ENCODE results near the gene ZG16B.

The ZG16B gene

DNA sequence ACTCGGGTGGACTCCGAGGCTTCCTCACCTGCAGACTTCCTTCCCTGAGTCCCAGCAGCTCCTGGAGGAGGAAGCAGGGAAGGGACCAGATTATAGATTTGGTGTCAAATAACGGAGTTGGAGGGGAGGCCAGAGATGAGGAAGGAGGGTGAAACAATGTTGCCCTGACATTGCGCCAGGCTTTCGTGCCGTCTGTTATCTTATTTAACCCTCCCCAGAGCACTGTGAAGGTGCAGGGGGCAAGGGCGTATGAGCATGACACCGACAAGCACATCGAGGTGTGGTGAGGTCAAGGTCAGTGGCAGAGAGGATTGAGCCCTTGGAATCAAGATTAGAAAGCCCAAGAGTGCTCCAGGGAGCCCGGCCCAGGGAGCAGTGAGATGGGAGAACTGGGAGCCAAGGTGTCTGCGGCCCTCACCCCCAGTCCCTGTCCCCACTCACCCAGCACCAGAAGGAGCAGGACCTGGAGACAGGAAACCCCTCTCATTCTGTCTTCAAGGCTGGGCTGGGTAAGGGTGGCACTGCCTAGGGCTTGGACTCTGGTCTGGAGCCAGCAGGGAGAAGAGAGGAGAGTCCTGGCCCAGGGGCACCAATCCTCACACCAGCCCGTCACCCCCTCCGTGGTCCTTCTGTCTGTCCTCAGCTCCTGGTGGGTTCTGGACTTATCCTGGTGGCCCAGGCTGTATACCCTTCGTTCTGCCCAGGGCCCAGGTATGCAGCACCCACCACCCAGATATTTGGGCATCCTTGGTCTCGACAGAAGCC lies 43.9 kb upstream of the ZG16B start:
- TF ChIP-seq, protein P1, sequence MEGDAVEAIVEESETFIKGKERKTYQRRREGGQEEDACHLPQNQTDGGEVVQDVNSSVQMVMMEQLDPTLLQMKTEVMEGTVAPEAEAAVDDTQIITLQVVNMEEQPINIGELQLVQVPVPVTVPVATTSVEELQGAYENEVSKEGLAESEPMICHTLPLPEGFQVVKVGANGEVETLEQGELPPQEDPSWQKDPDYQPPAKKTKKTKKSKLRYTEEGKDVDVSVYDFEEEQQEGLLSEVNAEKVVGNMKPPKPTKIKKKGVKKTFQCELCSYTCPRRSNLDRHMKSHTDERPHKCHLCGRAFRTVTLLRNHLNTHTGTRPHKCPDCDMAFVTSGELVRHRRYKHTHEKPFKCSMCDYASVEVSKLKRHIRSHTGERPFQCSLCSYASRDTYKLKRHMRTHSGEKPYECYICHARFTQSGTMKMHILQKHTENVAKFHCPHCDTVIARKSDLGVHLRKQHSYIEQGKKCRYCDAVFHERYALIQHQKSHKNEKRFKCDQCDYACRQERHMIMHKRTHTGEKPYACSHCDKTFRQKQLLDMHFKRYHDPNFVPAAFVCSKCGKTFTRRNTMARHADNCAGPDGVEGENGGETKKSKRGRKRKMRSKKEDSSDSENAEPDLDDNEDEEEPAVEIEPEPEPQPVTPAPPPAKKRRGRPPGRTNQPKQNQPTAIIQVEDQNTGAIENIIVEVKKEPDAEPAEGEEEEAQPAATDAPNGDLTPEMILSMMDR (IDR thresholded peaks at IDR 0.05; ENCODE audit: control insufficient read depth, extremely low read depth, insufficient read depth) = no peak
- H3K4me3 ChIP-seq (ENCODE audit: low read depth, low read length) = no peak overlapping the region
- no peak for DNase-seq (ENCODE audit: low read depth)

DNA sequence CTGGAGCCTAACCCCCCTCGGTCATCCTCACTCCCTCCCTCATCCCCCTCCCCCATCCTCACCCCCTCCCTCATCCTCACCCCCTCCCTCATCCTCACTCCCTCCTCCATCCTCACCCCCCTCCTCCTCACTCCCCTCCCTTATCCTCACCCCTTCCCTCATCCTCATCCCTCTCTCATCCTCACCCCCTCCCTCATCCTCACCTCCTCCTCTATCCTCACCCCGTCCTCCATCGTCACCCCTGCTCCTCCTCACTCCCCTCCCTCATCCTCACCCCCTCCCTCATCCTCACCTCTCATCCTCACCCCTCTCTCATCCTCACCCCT lies 43.3 kb upstream of the ZG16B start:
- TF ChIP-seq, protein P1 (IDR thresholded peaks at IDR 0.05; ENCODE audit: control insufficient read depth, extremely low read depth, insufficient read depth) = no peak
- no peak for DNase-seq (ENCODE audit: low read depth)
- no peak overlapping the region for H3K4me3 ChIP-seq (ENCODE audit: low read depth, low read length)

DNA sequence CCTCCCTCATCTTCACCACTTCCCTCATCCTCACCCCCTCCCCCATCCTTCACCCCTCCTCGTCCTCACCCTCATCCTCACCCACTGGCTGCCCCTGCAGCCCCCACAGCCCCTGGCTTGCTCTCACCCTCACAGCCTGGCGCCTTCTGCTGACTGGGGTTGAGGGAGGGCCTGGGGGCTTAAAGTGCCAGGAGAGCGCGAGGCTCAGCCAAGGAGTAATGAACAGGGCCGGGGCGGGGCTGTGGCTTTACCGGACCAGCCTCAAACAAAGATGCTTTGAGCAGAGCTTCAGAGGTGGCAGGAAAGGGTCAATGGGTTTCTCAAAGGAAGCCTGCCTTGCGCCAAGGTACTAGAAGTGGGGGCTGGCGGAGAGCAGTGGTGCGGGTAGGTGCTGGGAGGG lies 42.7 kb upstream of the ZG16B start, which contains the start of gene PRSS33:
PRSS33 (minus strand) TSS at position 155 of the 400 bp plus-strand sequence. CDS start 1,013 bp downstream, outside the sequence.
- TF ChIP-seq, protein P1 (IDR thresholded peaks at IDR 0.05; ENCODE audit: control insufficient read depth, extremely low read depth, insufficient read depth) = no peak
- DNase-seq (ENCODE audit: low read depth) = no peak
- no peak within 1 kb of the TSS for H3K4me3 ChIP-seq (ENCODE audit: low read depth, low read length)

DNA sequence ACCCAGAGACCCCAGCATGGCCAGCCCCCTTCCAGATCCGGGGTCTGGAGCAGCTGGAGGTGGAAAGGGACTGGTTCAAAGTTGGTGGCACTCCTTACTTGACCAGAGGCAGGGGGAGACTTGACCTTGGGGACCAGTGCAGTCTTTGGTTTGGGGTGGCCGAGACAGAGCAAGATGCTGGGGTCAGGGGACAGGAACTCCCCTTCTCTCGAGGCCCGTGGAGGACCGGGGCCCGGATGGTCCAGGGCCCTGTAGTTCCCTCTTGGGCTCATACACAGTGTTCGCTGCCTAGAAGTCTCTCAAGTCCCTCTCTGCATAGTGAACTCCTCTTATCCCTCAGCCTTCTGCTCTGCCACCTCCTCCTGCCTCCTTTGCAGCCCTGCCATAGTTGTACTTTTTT lies 42.1 kb upstream of the ZG16B start:
- no peak for DNase-seq (ENCODE audit: low read depth)
- TF ChIP-seq, protein P1 (IDR thresholded peaks at IDR 0.05; ENCODE audit: control insufficient read depth, extremely low read depth, insufficient read depth) = no peak
- no peak overlapping the region for H3K4me3 ChIP-seq (ENCODE audit: low read depth, low read length)

DNA sequence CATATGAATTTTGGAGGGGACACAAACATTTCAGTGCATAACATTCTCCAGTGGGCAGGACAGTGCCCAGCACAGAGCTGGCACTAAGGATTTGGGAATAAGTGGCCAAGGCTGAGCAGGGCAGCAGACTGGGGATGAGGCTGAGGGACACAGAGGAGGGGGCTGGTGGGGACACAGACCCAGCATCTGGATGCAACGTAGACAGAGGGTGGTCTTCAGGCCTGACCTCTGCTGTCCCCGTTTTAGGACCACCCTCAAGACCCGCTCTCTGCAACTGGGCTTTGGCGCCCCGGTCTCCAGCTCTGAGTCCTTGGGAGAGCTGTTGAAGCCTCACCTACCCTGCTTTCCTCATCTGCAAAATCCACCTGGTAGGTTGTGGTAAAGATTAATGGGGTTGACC lies 39.5 kb upstream of the ZG16B start:
- TF ChIP-seq, protein P1 (IDR thresholded peaks at IDR 0.05; ENCODE audit: control insufficient read depth, extremely low read depth, insufficient read depth) = no peak
- no peak for DNase-seq (ENCODE audit: low read depth)
- no peak overlapping the region for H3K4me3 ChIP-seq (ENCODE audit: low read depth, low read length)

DNA sequence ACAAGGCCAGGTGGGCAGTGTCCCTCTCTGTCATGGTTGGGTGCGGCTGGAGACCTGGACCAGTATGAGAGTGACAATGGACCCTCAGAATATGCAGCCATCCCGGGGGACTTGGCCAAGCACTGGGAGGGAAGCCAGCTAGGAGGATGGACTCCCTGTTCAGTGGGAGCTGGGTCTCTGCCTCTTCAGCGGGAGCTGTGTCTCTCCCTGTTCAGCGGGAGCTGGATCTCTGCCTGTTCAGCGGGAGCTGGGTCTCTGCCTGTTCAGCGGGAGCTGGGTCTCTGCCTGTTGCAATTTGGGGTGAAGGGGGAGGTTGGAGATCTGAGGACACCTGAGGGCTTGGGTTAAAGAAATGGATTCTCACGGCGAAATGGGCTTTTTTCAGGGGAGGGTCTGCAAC lies 38.9 kb upstream of the ZG16B start:
- no peak overlapping the region for H3K4me3 ChIP-seq (ENCODE audit: low read depth, low read length)
- TF ChIP-seq, protein P1 (IDR thresholded peaks at IDR 0.05; ENCODE audit: control insufficient read depth, extremely low read depth, insufficient read depth) = no peak
- DNase-seq (ENCODE audit: low read depth) = no peak

DNA sequence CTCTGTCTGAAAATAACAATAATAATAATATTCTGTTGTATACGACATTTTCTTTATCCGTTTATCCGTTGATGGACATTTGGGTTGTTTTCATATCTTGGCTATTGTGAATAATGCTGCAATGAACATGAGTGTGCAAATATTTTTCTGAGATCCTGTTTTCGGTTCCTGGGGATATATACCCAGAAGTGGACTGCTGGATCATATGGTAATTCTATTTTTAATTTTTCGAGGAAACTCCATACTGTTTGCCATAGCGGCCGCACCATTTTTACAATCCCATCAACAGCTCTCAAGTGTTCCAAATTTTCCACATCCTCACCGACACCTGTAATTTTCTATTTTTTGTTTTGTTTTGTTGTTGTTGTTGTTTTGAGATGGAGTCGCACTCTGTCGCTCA lies 37.2 kb upstream of the ZG16B start:
- TF ChIP-seq, protein P1 (IDR thresholded peaks at IDR 0.05; ENCODE audit: control insufficient read depth, extremely low read depth, insufficient read depth) = no peak
- H3K4me3 ChIP-seq (ENCODE audit: low read depth, low read length) = no peak overlapping the region
- no peak for DNase-seq (ENCODE audit: low read depth)
